NCI-H526 (cell line): ENCODE data around the gene CHI3L1.

Experiments
- DNase-seq, 2 experiments: peaks; one replicate each; lab custom pipeline; 2025; lab: John Stamatoyannopoulos, UW

Gene CHI3L1

DNA sequence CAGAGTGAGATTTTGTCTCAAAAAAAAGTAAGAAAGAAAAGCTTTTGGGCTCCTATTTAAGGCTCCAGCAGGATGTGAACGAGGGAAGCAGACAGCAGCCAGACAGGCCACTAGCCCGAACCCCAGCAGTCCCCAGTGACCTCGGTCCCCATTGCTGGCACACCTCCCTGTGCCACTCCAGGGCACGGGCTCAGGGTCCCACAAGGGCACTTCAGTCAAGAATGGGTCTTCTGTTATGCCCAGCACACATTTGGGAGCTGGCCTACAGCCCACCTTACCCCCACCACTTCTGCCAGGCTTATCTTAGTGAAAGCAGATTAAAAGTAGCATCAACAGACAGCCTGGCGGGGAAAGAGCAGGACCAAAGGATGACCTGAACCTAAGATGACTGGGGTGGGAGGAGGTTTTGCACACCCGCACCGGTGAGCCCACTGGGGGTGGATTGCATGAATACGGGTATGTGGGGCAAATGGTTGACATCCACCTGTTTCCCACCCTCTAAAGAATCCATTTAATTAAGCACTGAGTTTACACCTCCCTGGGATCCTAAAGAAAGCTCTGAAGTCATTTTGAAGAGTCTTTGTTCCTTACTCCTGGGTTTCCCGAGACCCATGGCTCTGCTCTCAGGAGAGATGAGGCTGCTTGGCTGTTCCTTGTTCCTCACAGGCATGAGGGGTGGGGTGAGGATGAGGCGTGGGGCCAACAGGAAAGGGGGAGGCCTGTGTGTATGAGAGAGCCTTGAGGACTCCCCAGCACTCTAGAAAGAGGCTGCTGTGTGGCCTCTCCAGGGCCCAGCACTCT is 4.7 kb downstream of the CHI3L1 start:
- no peak for DNase-seq

- DNase-seq: no peak
Observed at GRCh38 chr1:203180611-203181330, 5.7 kb downstream of the CHI3L1 start.

DNA sequence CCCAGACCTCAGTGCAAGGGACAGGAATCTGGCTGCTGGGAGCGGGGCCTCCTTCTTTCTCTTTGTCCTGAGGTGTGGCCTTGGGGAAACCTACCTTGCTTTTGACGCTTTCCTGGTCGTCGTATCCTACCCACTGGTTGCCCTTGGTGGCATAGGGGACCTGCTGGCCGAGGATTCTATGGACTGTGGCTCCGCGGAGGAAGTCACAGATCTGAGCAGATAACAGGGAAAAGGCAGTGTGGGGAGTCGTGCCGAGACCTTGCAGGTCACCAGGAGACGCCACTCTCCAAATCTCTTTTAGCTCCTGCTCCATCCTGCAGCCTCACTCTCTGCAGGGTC is 6.9 kb downstream of the CHI3L1 start:
- no peak for DNase-seq

- no peak for DNase-seq
Observed at GRCh38 chr1:203178821-203179666, 7.5 kb downstream of the CHI3L1 start.

DNA sequence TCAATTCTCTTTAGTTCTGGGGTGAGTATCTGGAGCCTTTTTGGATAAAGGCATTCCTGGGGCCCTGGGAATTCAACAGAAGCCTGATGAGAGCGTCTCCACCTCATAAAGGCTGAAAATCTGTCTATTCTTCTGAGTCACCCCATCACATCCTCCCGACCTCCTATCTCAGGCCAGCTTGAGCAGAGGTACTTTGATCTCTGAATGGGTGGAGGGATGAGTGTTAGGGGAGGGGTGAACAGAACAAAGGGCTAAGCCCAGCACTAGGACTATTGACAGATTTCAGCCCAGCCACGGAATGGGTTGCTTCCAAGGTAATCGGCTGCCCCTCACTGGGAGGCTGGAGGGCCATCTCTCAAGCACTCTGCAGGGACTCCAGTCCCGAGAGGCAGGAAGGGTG is 8.4 kb downstream of the CHI3L1 start:
- no peak for DNase-seq

- DNase-seq: no peak
Observed at GRCh38 chr1:203177470-203178039, 8.9 kb downstream of the CHI3L1 start.

DNA sequence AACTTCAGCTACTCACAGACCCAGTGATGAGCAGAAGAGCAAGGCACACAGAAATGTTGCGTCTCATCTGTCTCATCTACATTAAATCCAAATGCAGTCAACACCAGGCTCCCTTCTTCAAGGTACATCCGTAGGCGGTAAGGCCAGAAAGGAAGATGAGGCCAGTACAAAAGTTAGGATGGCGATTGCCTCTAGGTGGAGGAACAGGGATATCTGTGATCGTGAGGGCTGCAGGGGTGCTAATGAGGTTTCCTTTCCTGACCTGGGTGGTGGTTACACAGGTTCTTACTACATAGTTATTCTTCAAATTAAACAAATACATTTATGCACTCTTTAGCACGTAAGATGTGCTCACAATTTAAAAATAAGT is 9.5 kb downstream of the CHI3L1 start:
- DNase-seq: no peak

- DNase-seq: no peak
Observed at GRCh38 chr1:203176273-203177035, 10.1 kb downstream of the CHI3L1 start.

GRCh38 chr1:203175827-203176241 is 10.7 kb downstream of the CHI3L1 start:
- DNase-seq: no peak

- DNase-seq: no peak
Observed at GRCh38 chr1:203175237-203175826, 11.2 kb downstream of the CHI3L1 start, which contains the start of gene MYBPH. Gene MYBPH (minus strand): TSS chr1:203175826. CDS start chr1:203175755, 71 bp downstream.

DNA sequence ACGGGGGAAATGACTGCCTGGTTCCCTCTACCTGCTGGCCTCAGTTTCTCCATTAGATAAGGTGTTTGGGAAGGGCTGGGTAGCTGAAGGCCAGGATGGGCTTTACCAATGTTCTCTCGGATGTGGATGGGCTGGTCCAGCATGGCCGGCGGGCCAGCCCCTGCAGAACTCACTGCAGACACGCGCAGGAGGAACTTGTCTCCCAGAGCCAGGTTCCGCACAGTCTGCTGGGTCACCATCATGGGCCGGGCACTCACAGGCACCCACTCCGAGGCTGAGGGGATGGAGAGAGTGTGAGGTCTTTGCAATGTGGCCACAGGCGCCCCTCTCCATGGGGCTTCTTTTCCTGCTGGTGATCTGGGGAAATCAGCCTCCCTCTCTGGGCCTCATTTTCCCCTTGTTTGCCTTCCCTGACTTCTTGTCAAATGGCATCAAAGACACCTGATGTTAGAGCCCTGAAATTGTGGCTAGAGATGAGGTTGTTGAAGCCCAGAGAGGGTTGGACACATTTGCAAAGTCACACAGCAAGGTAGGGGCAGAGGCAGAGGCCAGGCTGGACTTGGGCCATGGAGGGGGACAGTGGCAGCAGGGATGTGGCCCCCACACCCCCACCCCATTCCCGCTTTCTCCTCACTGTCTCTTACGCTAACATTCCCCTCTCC is 12.0 kb downstream of the CHI3L1 start:
- DNase-seq: no peak

GRCh38 chr1:203173566-203173965 is 12.9 kb downstream of the CHI3L1 start:
- peak in 1 of 2 experiments; percentile 32 for DNase-seq

DNA sequence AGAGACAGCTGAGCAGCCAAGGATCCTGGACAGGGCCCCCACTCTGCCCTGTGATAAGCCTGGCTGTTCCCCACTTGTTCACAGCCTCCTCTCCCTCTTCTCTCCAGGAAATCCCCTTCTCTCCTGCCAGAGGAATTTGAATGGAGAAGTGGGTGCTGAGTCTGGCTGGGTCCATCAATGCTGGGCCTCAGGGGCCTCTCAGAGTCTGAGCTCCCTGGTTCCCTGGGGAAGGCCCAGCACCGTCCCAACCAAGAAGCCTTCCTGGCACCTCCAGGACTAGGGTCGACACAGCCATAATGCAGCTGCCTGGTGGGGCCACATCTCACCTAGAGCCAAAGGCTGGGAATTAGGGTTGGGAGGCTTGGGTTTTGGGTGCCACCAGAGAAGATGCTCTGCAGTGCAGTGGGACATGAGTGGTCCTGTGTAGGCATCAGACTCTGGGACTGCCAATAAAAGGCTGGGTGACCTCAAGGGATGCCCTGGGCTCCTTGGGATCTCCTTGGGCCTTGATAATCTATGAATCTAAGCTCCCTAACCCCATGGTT is 13.4 kb downstream of the CHI3L1 start:
- DNase-seq: no peak

- peak; percentile 8 to 69 for DNase-seq
Observed at GRCh38 chr1:203172184-203173010, 14.1 kb downstream of the CHI3L1 start.

- no peak for DNase-seq
Observed at GRCh38 chr1:203171341-203172183, 14.9 kb downstream of the CHI3L1 start.

DNA sequence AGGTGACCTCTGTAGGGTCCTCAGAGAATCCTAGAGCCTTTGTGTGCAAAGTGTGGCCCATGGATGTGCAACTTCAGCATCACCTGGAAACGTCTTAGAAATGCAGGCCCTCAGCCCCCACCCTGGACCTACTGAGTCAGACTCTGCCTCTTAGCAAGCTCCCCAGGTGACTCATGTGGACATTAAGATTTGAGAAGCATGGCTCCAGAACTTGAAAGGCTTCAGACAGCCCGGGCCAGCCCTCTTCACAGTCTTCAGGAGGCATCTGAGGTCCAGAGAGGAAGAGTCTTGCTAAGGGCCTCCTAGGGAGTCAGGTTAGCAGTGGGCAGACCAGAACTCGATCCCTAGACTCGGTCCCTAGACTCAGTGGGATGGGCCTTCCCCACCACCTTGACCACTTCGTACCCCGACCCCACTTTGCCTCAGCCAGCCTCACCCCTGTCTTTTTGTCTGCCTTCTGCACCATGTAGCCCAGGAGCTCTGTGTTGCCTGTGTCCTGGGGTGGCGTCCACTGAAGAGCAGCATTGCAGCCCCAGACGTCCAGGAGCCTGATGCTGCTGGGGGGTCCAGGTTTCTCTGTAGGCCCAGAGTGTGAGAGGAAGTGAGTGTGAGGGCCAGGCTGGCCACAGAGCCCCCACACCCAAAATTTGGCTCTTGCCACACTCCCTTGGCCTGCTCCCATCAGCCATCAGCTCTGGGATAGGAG is 15.7 kb downstream of the CHI3L1 start:
- no peak for DNase-seq

DNA sequence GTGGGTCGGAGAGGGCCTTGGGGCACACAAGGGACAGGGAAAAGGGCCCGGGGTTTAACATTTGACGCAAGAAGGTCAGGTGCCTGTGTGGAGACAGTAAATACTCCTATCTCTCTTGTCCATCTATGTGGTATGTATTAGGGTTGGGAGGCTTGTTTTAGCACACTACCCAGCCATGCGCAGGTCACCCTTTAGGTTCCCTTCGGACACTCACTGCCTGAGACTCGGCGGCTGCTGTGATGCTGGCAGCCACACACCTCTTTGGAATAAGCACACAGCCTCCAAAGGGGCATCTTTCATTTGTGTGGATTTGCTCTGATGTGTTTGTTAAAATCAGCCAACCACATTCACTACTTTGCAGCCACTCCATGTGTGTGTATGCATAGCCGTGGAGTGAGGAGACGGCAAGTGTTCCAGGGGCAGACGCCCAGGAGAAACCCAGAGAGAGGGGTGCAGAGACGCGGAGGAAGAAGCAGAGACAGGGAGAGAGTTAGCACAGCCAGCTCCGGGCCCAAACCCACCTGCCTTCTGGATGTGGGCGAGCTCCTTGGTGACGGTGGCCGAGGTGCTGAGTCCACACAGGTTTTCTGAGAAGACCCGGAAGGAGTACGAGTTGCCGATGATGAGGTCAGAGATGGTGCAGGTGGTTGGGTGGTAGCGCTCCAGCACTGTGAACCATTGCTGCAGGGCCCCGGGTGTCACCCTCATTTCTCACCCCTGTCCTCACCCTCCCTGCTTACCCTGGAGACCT is 16.6 kb downstream of the CHI3L1 start:
- no peak for DNase-seq
